IMR-90 (cell line): ENCODE data around the gene ADRA2C. TPM values are rescaled to one million over a fixed set of nuclear protein-coding genes. Genes with fewer than 3 reads are reported as not detected.

Source experiments
- ATAC-seq: fragments of 200-7000 bp; cut with Tn5 transposase; 2 replicates; pipeline ENCODE4 v1.9.1; 2020; ENCODE audit warnings: low read depth, mild to moderate bottlenecking, moderate library complexity
- BruUV-seq: library from RNA; stranded (reverse); fragments of 400-500 nt; replicated peaks from 2 replicates; lab custom pipeline; 2021; lab: Mats Ljungman, UMichigan
- CTCF ChIA-PET: fragments of 300-600 bp; formaldehyde crosslinking; extraction: SDS; loops from one replicate; lab custom pipeline; 2021; ENCODE audit warnings: antibody characterized with exemption; lab: Yijun Ruan, JAX
- POLR2A ChIA-PET: fragments of 300-600 bp; sonication (Branson Sonifier 250); formaldehyde crosslinking; loops from one replicate; lab custom pipeline; 2022; ENCODE audit warnings: antibody characterized with exemption; ENCODE audit not compliant: unreplicated experiment; lab: Charles Lee
- DNase-seq: peaks from one replicate; pipeline ENCODE4 v3.0.0; 2013
- H2AFZ ChIP-seq: replicated peaks from 2 replicates; pipeline ENCODE3; 2013; ENCODE audit warnings: low read length, mild to moderate bottlenecking; ENCODE audit not compliant: poor library complexity
- H2AK5ac ChIP-seq: 2 replicates; pipeline ENCODE4 v1.6.1; 2013; ENCODE audit warnings: low read depth, low read length, inconsistent platforms
- H2AK9ac ChIP-seq: replicated peaks from 2 replicates; pipeline ENCODE3; 2013; ENCODE audit warnings: mild to moderate bottlenecking, low read depth, low read length, moderate library complexity; ENCODE audit not compliant: poor library complexity
- H2BK120ac ChIP-seq: 2 replicates; pipeline ENCODE4 v1.6.1; 2013; ENCODE audit warnings: low read depth, low read length, inconsistent platforms
- H2BK15ac ChIP-seq: 3 replicates; pipeline ENCODE4 v1.6.1; 2013; ENCODE audit warnings: low read depth, low read length, inconsistent platforms
- H2BK20ac ChIP-seq: 2 replicates; pipeline ENCODE4 v1.6.1; 2013; ENCODE audit warnings: low read depth, mild to moderate bottlenecking, inconsistent platforms, low read length, moderate library complexity
- H2BK5ac ChIP-seq: 2 replicates; pipeline ENCODE4 v1.6.1; 2013; ENCODE audit warnings: mild to moderate bottlenecking, low read depth, low read length, inconsistent platforms; ENCODE audit not compliant: poor library complexity, severe bottlenecking
- H3K14ac ChIP-seq: replicated peaks from 2 replicates; pipeline ENCODE4 v1.6.1; 2013; ENCODE audit warnings: low read depth, low read length, inconsistent platforms
- H3K18ac ChIP-seq: 2 replicates; pipeline ENCODE4 v1.6.1; 2013; ENCODE audit warnings: low read depth, low read length, control low read depth
- H3K23ac ChIP-seq: 2 replicates; pipeline ENCODE4 v1.6.1; 2013; ENCODE audit warnings: low read depth, low read length, inconsistent platforms
- H3K27ac ChIP-seq: 2 replicates; pipeline ENCODE4 v1.5.1; 2013; ENCODE audit warnings: mild to moderate bottlenecking, control low read depth, low read length; ENCODE audit not compliant: insufficient read depth
- H3K27me3 ChIP-seq: 2 replicates; pipeline ENCODE4 v1.6.1; 2013; ENCODE audit warnings: low read length; ENCODE audit not compliant: control insufficient read depth, insufficient read depth
- H3K36me3 ChIP-seq: 2 replicates; pipeline ENCODE4 v1.6.1; 2013; ENCODE audit warnings: low read length, mixed read lengths; ENCODE audit not compliant: control insufficient read depth, insufficient read depth
- H3K4ac ChIP-seq: 2 replicates; pipeline ENCODE4 v1.6.1; 2013; ENCODE audit warnings: low read depth, low read length, inconsistent platforms
- H3K4me1 ChIP-seq: 2 replicates; pipeline ENCODE4 v1.6.1; 2013; ENCODE audit warnings: low read length, mixed read lengths; ENCODE audit not compliant: control insufficient read depth, insufficient read depth
- H3K4me2 ChIP-seq: 2 replicates; pipeline ENCODE4 v1.6.1; 2013; ENCODE audit warnings: low read depth, mild to moderate bottlenecking, control low read depth, low read length, moderate library complexity
- H3K4me3 ChIP-seq: 2 replicates; pipeline ENCODE4 v1.5.1; 2013; ENCODE audit warnings: low read depth, mild to moderate bottlenecking, control low read depth, low read length, moderate library complexity; ENCODE audit not compliant: insufficient read depth
- H3K56ac ChIP-seq: 2 replicates; pipeline ENCODE4 v1.6.1; 2013; ENCODE audit warnings: low read length, inconsistent platforms; ENCODE audit not compliant: insufficient read depth; ENCODE audit errors: extremely low read depth
- H3K79me1 ChIP-seq, 2 experiments: 2 replicates each; pipeline ENCODE4 v1.6.1; 2013; ENCODE audit warnings: low read length in 2 of 2, inconsistent platforms in 1 of 2, low read depth in 1 of 2
- H3K9ac ChIP-seq: 2 replicates; pipeline ENCODE4 v1.6.1; 2013; ENCODE audit warnings: low read depth, low read length, control low read depth
- H3K9me1 ChIP-seq: 2 replicates; pipeline ENCODE4 v1.6.1; 2013; ENCODE audit warnings: low read length, inconsistent platforms; ENCODE audit not compliant: insufficient read depth
- H3K9me3 ChIP-seq: 2 replicates; pipeline ENCODE4 v1.6.1; 2013; ENCODE audit warnings: low read length; ENCODE audit not compliant: control insufficient read depth, insufficient read depth
- H4K20me1 ChIP-seq: 2 replicates; pipeline ENCODE4 v1.6.1; 2013; ENCODE audit warnings: low read length, inconsistent platforms; ENCODE audit not compliant: insufficient read depth
- H4K5ac ChIP-seq: 2 replicates; pipeline ENCODE4 v1.6.1; 2013; ENCODE audit warnings: mild to moderate bottlenecking, low read depth, low read length, control low read depth
- H4K8ac ChIP-seq, 2 experiments: 2 replicates each; pipeline ENCODE4 v1.6.1; 2013; ENCODE audit warnings: low read depth in 2 of 2, low read length in 2 of 2, control low read depth in 1 of 2, inconsistent platforms in 1 of 2
- H4K91ac ChIP-seq: 2 replicates; pipeline ENCODE4 v1.6.1; 2013; ENCODE audit warnings: low read depth, low read length, inconsistent platforms; ENCODE audit not compliant: insufficient read depth
- CEBPB ChIP-seq: IDR thresholded peaks from 2 replicates; pipeline ENCODE4 v1.6.1; 2012; ENCODE audit warnings: low read depth, low read length, improper control_type of control experiment
- CHD1 ChIP-seq: IDR thresholded peaks from 2 replicates; pipeline ENCODE4 v1.6.1; 2012; ENCODE audit warnings: low read depth, low read length, improper control_type of control experiment
- FOS ChIP-seq: fragments of 150-350 bp; IDR thresholded peaks from 2 replicates; pipeline ENCODE4 v1.6.1; 2016; ENCODE audit warnings: low read depth, low read length
- MAFK ChIP-seq: IDR thresholded peaks from 2 replicates; pipeline ENCODE4 v1.6.1; 2012; ENCODE audit warnings: low read depth, low read length, improper control_type of control experiment
- MAZ ChIP-seq: IDR thresholded peaks from 2 replicates; pipeline ENCODE4 v1.6.1; 2012; ENCODE audit warnings: low read depth, mild to moderate bottlenecking, low read length, improper control_type of control experiment, moderate library complexity, borderline replicate concordance
- MXI1 ChIP-seq: IDR thresholded peaks from 2 replicates; pipeline ENCODE4 v1.6.1; 2012; ENCODE audit warnings: low read depth, mild to moderate bottlenecking, low read length, moderate library complexity, borderline replicate concordance
- NFE2L2 ChIP-seq: fragments of 150-350 bp; IDR thresholded peaks from 2 replicates; pipeline ENCODE4 v1.6.1; 2016; ENCODE audit warnings: low read depth, mild to moderate bottlenecking, low read length
- RAD21 ChIP-seq: IDR thresholded peaks from 2 replicates; pipeline ENCODE4 v1.6.1; 2012; ENCODE audit warnings: low read length, improper control_type of control experiment
- RCOR1 ChIP-seq: IDR thresholded peaks from 2 replicates; pipeline ENCODE4 v1.6.1; 2012; ENCODE audit warnings: mild to moderate bottlenecking, low read length, improper control_type of control experiment; ENCODE audit not compliant: insufficient replicate concordance
- RFX5 ChIP-seq: IDR thresholded peaks from 2 replicates; pipeline ENCODE4 v1.8.0; 2012; ENCODE audit warnings: low read depth, mild to moderate bottlenecking, low read length, moderate library complexity
- SMC3 ChIP-seq: fragments of 150-350 bp; IDR thresholded peaks from 2 replicates; pipeline ENCODE4 v1.6.1; 2016; ENCODE audit warnings: low read depth, mild to moderate bottlenecking, antibody characterized with exemption, low read length, moderate library complexity
- WGBS, 2 experiments: methylation state at CpG; one replicate each; pipeline versions ENCODE4 v1.1.5 to v1.1.7; 2013; ENCODE audit warnings: missing lambda C conversion rate in 2 of 2; ENCODE audit not compliant: insufficient read length in 1 of 2; ENCODE audit errors: extremely low coverage in 2 of 2; 5-methylcytosine and 5-hydroxymethylcytosine counted together
- dilution Hi-C: fragments of 300-500 bp; cut with HindIII; formaldehyde crosslinking; loops from one replicate; pipeline ENCODE4 v1.14.3; 2018; ENCODE audit warnings: low sequenced_read_pairs; ENCODE audit not compliant: unreplicated experiment
- in situ Hi-C: fragments of 300-500 bp; cut with MboI; formaldehyde crosslinking; loops from 3 replicates; pipeline ENCODE4 v1.14.3; 2019; ENCODE audit warnings: low sequenced_read_pairs, inconsistent platforms, mixed read lengths
- intact Hi-C: fragments of 100-400 bp; cut with micrococcal nuclease; formaldehyde crosslinking; loops from 2 replicates; pipeline ENCODE4 v1.10.0; 2022
- polyA plus RNA-seq, 3 experiments: library from polyadenylated mRNA; depleted of rRNA; stranded (reverse); fragments of >200 nt; gene quantifications; 2 replicates each; pipeline ENCODE4 v1.2.3, GENCODE V29; 2012; ENCODE audit warnings: low replicate concordance in 1 of 3
- total RNA-seq: library from RNA; depleted of rRNA; stranded (reverse); fragments of >200 nt; gene quantifications from 2 replicates; pipeline ENCODE4 v1.2.3, GENCODE V29; 2012
- TF ChIP-seq, protein P1 (sequence below): fragments of 150-350 bp; IDR thresholded peaks from 2 replicates; pipeline ENCODE4 v1.6.1; 2016; ENCODE audit warnings: low read depth, mild to moderate bottlenecking, low read length, moderate library complexity, borderline replicate concordance

Gene ADRA2C
- total and polyA plus RNA-seq, 2 of the 4 experiments (the other 2 are of a cell fraction) = under 0.01 to 0.14 TPM

DNA sequence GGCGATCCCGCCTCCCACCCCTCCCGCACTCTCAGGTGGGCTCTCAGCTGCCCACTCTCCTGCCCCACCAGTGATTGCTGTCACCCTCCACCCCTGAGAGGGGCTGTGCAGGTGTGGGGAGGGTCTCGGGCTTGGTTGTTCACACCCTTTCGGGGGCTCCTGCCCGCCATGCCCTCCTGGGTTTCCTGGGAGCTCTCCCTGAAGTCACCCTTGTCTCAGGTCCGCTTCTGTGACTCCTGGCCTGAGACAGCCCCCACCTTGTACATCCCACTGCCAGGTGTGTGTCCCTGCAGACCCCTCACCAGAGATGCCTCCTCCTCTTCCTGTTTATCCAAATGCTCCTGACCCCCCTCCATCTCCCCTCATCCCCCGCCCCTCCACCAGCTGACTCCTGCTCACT is 37.8 kb downstream of the ADRA2C start:
- Histone ChIP-seq H3K4me3 (no peak overlapping the region), H4K20me1 (no peaks in the 10 kb centered on the region), H3K23ac (no peak overlapping the region), H4K8ac (no peak overlapping the region), H3K4me1 (no peaks in the 10 kb centered on the region), H3K79me1 (no peaks in the 10 kb centered on the region), H2BK120ac (no peak overlapping the region), H4K5ac (no peak overlapping the region), H3K14ac (no peak overlapping the region), H3K36me3 (no peaks in the 10 kb centered on the region), H2AFZ (no peak overlapping the region), H2BK15ac (no peak overlapping the region), H3K56ac (no peak overlapping the region), H2AK5ac (no peak overlapping the region), H4K91ac (no peak overlapping the region), H3K27ac (no peak overlapping the region), H3K4me2 (no peak overlapping the region), H3K9me1 (no peaks in the 10 kb centered on the region), H3K4ac (no peak overlapping the region), H3K9me3 (no peaks in the 10 kb centered on the region), H3K18ac (no peak overlapping the region), H3K27me3 (peaks cover 30% of the 10 kb centered on the region), H2BK20ac (no peak overlapping the region), H2AK9ac (no peak overlapping the region), H2BK5ac (no peak overlapping the region), H3K9ac (no peak overlapping the region)
- no peak for TF ChIP-seq MAZ
- TF ChIP-seq RFX5 = no peak
- no peak for TF ChIP-seq NFE2L2
- TF ChIP-seq MXI1 = no peak
- no peak for TF ChIP-seq MAFK
- TF ChIP-seq CHD1 = no peak
- TF ChIP-seq, protein P1, sequence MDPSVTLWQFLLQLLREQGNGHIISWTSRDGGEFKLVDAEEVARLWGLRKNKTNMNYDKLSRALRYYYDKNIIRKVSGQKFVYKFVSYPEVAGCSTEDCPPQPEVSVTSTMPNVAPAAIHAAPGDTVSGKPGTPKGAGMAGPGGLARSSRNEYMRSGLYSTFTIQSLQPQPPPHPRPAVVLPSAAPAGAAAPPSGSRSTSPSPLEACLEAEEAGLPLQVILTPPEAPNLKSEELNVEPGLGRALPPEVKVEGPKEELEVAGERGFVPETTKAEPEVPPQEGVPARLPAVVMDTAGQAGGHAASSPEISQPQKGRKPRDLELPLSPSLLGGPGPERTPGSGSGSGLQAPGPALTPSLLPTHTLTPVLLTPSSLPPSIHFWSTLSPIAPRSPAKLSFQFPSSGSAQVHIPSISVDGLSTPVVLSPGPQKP = no peak
- no peak for TF ChIP-seq FOS
- TF ChIP-seq RAD21 = no peak
- no peak for TF ChIP-seq SMC3
- TF ChIP-seq RCOR1 = no peak
- no peak for TF ChIP-seq CEBPB
- intact Hi-C loops (no loop called here), in situ Hi-C loops (no loop called here), dilution Hi-C loops (no loop called here)
- ATAC-seq (no peak), DNase-seq (no peak)
- POLR2A ChIA-PET = no interaction called here
- no TSS peak for BruUV-seq
- WGBS, 2 experiments = 80% methylated on average over 1 of the region's 8 CpGs; no CpG with 5 or more reads in 1 of the 2 experiments
- CTCF ChIA-PET = no interaction called here
